GM10248 (cell line): ENCODE results near the gene GAB2.

ENCODE experiments used
- CTCF ChIA-PET: fragments of 300-600 bp; sonication (Branson Sonifier 250); formaldehyde crosslinking; extraction: SDS; loops from one replicate; lab custom pipeline; 2021; ENCODE audit warnings: antibody characterized with exemption; lab: Yijun Ruan, JAX
- POLR2A ChIA-PET: fragments of 350-650 bp; sonication (Branson Sonifier 250); formaldehyde crosslinking; extraction: SDS; loops from one replicate; lab custom pipeline; 2020; ENCODE audit warnings: antibody characterized with exemption; lab: Yijun Ruan, JAX
- DNase-seq: peaks from one replicate; pipeline ENCODE4 v3.0.0; 2012; ENCODE audit errors: extremely low spot score
- CTCF ChIP-seq: IDR thresholded peaks from 2 replicates; pipeline ENCODE4 v1.5.1; 2012; ENCODE audit warnings: mild to moderate bottlenecking, low read depth; ENCODE audit errors: extremely low read depth, missing control alignments, control extremely low read depth

GAB2 gene

GRCh38 chr11:78293536-78293935 lies 124.1 kb downstream of the GAB2 start:
- no peak for TF ChIP-seq CTCF
- no peak for DNase-seq
- ChIA-PET POLR2A (no interaction called here), CTCF (no interaction called here)

GRCh38 chr11:78292109-78292803 lies 125.4 kb downstream of the GAB2 start:
- no peak for DNase-seq
- TF ChIP-seq CTCF: no peak
- POLR2A ChIA-PET: no interaction called here
- CTCF ChIA-PET: interaction anchor here (1.2 to 1.3 kb wide), 2 partner anchors 28 to 125 kb away, joined by 3 read pairs; partner anchors contain the start of gene GAB2

GRCh38 chr11:78291503-78292108 lies 126.0 kb downstream of the GAB2 start:
- CTCF ChIA-PET: interaction anchor here (1.3 kb wide), 1 partner anchor 27 kb away, joined by 3 read pairs; no protein-coding TSS in a partner anchor
- no peak for TF ChIP-seq CTCF
- POLR2A ChIA-PET: no interaction called here

GRCh38 chr11:78290293-78291176 lies 127.1 kb downstream of the GAB2 start:
- POLR2A ChIA-PET: no interaction called here
- CTCF ChIA-PET: no interaction called here
- TF ChIP-seq CTCF: no peak
- no peak for DNase-seq

More at GRCh38 chr11:78291503-78292108, 126.0 kb downstream of the GAB2 start:
- DNase-seq: no peak

GRCh38 chr11:78289552-78290292 lies 127.9 kb downstream of the GAB2 start:
- DNase-seq: no peak
- ChIA-PET POLR2A (no interaction called here), CTCF (interaction anchor here (1.0 to 1.5 kb wide), 3 partner anchors 8 to 21 kb away, joined by 3 to 4 read pairs (median 4); no protein-coding TSS in a partner anchor)
- no peak for TF ChIP-seq CTCF
